PFSK-1 (cell line): Measurements from ENCODE around the gene PARD6A.

Experiments used
- FOXP2 ChIP-seq: optimal IDR thresholded peaks from 2 replicates; pipeline ENCODE3; 2011; ENCODE audit warnings: borderline replicate concordance, control low read depth, inconsistent platforms; ENCODE audit not compliant: insufficient read depth; ENCODE audit errors: extremely low read length, extremely low read depth
- POLR2AphosphoS5 ChIP-seq: IDR thresholded peaks from 2 replicates; pipeline ENCODE4 v1.6.1; 2012; ENCODE audit warnings: low read depth, mild to moderate bottlenecking, control low read depth, low read length, moderate library complexity
- REST ChIP-seq, 2 experiments: IDR thresholded peaks; 2 replicates each; pipeline versions ENCODE4 v1.6.1 to v1.8.0; 2011 to 2012; ENCODE audit warnings: low read depth in 2 of 2, low read length in 2 of 2, control low read depth in 1 of 2, inconsistent platforms in 1 of 2, mild to moderate bottlenecking in 1 of 2, moderate library complexity in 1 of 2; ENCODE audit not compliant: insufficient read depth in 1 of 2
- SIN3A ChIP-seq: IDR thresholded peaks from 2 replicates; pipeline ENCODE4 v1.6.1; 2012; ENCODE audit warnings: mild to moderate bottlenecking, low read length, moderate library complexity, borderline replicate concordance; ENCODE audit not compliant: insufficient read depth
- TAF1 ChIP-seq: IDR thresholded peaks from 2 replicates; pipeline ENCODE4 v1.6.1; 2012; ENCODE audit warnings: low read length, control low read depth, borderline replicate concordance; ENCODE audit not compliant: insufficient read depth

The PARD6A gene

GRCh38 chr16:67676516-67676915 lies 15.8 kb downstream of the PARD6A start:
- TF ChIP-seq SIN3A, result no peak
- TF ChIP-seq FOXP2, result no peak
- no peak for TF ChIP-seq REST (IDR thresholded peaks at IDR 0.05; ENCODE audit: insufficient read depth in 1 of 2, low read depth in 2 of 2, low read length in 2 of 2)
- no peak for TF ChIP-seq TAF1
- no peak for TF ChIP-seq POLR2AphosphoS5

- TF ChIP-seq POLR2AphosphoS5 (no peak), TAF1 (no peak), SIN3A (no peak), FOXP2 (no peak), REST (IDR thresholded peaks at IDR 0.05; ENCODE audit: insufficient read depth in 1 of 2, low read depth in 2 of 2, low read length in 2 of 2) (no peak)
Measured at GRCh38 chr16:67676939-67677338, 16.2 kb downstream of the PARD6A start.

GRCh38 chr16:67677712-67678111 lies 17.0 kb downstream of the PARD6A start:
- TF ChIP-seq TAF1 (no peak), REST (IDR thresholded peaks at IDR 0.05; ENCODE audit: insufficient read depth in 1 of 2, low read depth in 2 of 2, low read length in 2 of 2) (no peak), FOXP2 (no peak), SIN3A (no peak), POLR2AphosphoS5 (no peak)

- TF ChIP-seq REST (IDR thresholded peaks at IDR 0.05; ENCODE audit: insufficient read depth in 1 of 2, low read depth in 2 of 2, low read length in 2 of 2), result no peak
- no peak for TF ChIP-seq POLR2AphosphoS5
- no peak for TF ChIP-seq TAF1
- TF ChIP-seq SIN3A, result no peak
- no peak for TF ChIP-seq FOXP2
Measured at GRCh38 chr16:67678354-67679023, 17.7 kb downstream of the PARD6A start.
